HepG2 (cell line): ENCODE measurements around the gene ASF1B. TPM values are rescaled to one million over a fixed set of nuclear protein-coding genes. Genes with fewer than 3 reads are reported as not detected.

ENCODE experiments used
- AGO2 ChIP-seq: fragments of 200-400 bp; formaldehyde crosslinking; optimal IDR thresholded peaks from 2 replicates; pipeline ENCODE3; 2017; ENCODE audit warnings: mild to moderate bottlenecking, low read depth, low read length, moderate library complexity
- BCL6 ChIP-seq: IDR thresholded peaks from 2 replicates; pipeline ENCODE4 v1.6.1; 2016; ENCODE audit warnings: missing genetic modification reagents, missing compliant biosample characterization
- DMAP1 ChIP-seq: IDR thresholded peaks from 2 replicates; pipeline ENCODE4 v1.6.1; 2016
- RBM39 ChIP-seq: fragments of 200-400 bp; formaldehyde crosslinking; IDR thresholded peaks from one replicate; pipeline ENCODE4 v1.6.1; 2018; ENCODE audit warnings: antibody characterized with exemption, mild to moderate bottlenecking, low read depth, low read length; ENCODE audit not compliant: poor library complexity, severe bottlenecking
- TFDP1 ChIP-seq: IDR thresholded peaks from 2 replicates; pipeline ENCODE4 v1.6.1; 2016; ENCODE audit warnings: missing compliant biosample characterization, missing genetic modification reagents, borderline replicate concordance
- ZBTB40 ChIP-seq, 2 experiments: fragments of 450-650 bp in 1 of 2; sonication (generic) in 1 of 2; formaldehyde crosslinking in 1 of 2; IDR thresholded peaks; 2 replicates each; pipeline versions ENCODE4 v1.6.1 to v1.8.0; 2016 to 2022; ENCODE audit warnings: antibody characterized with exemption in 1 of 2, mild to moderate bottlenecking in 1 of 2, missing genetic modification reagents in 1 of 2
- ZNF142 ChIP-seq: sonication (generic); formaldehyde crosslinking; IDR thresholded peaks from 2 replicates; pipeline ENCODE4 v1.4.0; 2020; ENCODE audit warnings: missing genetic modification reagents
- ZNF501 ChIP-seq: sonication (generic); formaldehyde crosslinking; IDR thresholded peaks from 2 replicates; pipeline ENCODE4 v1.5.1; 2020; ENCODE audit warnings: mild to moderate bottlenecking, moderate library complexity, missing genetic modification reagents
- ZNF503 ChIP-seq: sonication (generic); formaldehyde crosslinking; IDR thresholded peaks from 2 replicates; pipeline ENCODE4 v1.4.0; 2020; ENCODE audit warnings: missing genetic modification reagents
- polyA plus RNA-seq, 8 experiments: library from polyadenylated mRNA; depleted of rRNA in 3 of 8; stranded (reverse) in 7 of 8; unstranded in 1 of 8; fragments of >200 nt; fragmentation: Illumina TruSeq in 4 of 8; extraction: Trizol in 4 of 8; gene quantifications; 2 replicates each; pipeline versions ENCODE4 v1.2.1 to v1.2.3, GENCODE V29; 2011 to 2016; ENCODE audit warnings: low read depth in 4 of 8, missing spikeins in 1 of 8, mixed read lengths in 1 of 8; ENCODE audit not compliant: insufficient read depth in 1 of 8
- total RNA-seq, 5 experiments: library from RNA; depleted of rRNA; stranded (reverse); fragments of >200 nt; fragmentation: Illumina TruSeq; extraction: Trizol; gene quantifications; 2 replicates each; pipeline ENCODE4 v1.2.3, GENCODE V29; 2016; ENCODE audit warnings: low read depth in 1 of 5

Gene ASF1B
- total and polyA plus RNA-seq, 2 of the 13 experiments (the other 11 are each of a cell fraction or from before 2014, with no cell fraction given) = 18.2 to 24.8 TPM

GRCh38 chr19:14085309-14085995 is 50.9 kb downstream of the ASF1B start, which contains the start of gene C19orf67 (continued):
- TF ChIP-seq ZNF142 (CRISPR knock-in tag) (0 out of 2 replicates have a peak, but pooled peaks have one; percentile 35), RBM39 (peak; percentile 41), ZBTB40 (IDR thresholded peaks at IDR 0.05) (no peak), ZBTB40 (CRISPR knock-in tag; IDR thresholded peaks at IDR 0.05) (no peak), ZNF503 (CRISPR knock-in tag) (no peak), AGO2 (peak; percentile 92), ZNF501 (no peak), TFDP1 (CRISPR knock-in tag) (peak; percentile 17; the same call in 1 of the 2 replicates), BCL6 (CRISPR knock-in tag) (0 out of 2 replicates have a peak, but pooled peaks have one; percentile 37), DMAP1 (CRISPR knock-in tag) (peak; percentile 37; the same call in 1 of the 2 replicates)
